Left ventricle myocardium inferior (tissue), 1 donor: ENCODE results near the gene SHISA9. TPM values are rescaled to one million over a fixed set of nuclear protein-coding genes. Genes with fewer than 3 reads are reported as not detected.

ENCODE experiments used
- DNase-seq: peaks from one replicate; pipeline ENCODE4 v3.0.0-alpha.2; 2020
- H3K27ac ChIP-seq: fragments of 200-600 bp; replicated peaks from 2 replicates; pipeline ENCODE4 v1.8.0; 2021
- H3K27me3 ChIP-seq: fragments of 200-600 bp; 2 replicates; pipeline ENCODE4 v1.8.0; 2021; ENCODE audit warnings: low read depth
- H3K36me3 ChIP-seq: fragments of 200-600 bp; 2 replicates; pipeline ENCODE4 v1.8.0; 2021
- H3K4me1 ChIP-seq: fragments of 200-600 bp; 2 replicates; pipeline ENCODE4 v1.8.0; 2021
- H3K4me3 ChIP-seq: fragments of 200-600 bp; 2 replicates; pipeline ENCODE4 v1.8.0; 2021; ENCODE audit warnings: mild to moderate bottlenecking, moderate library complexity
- H3K9me3 ChIP-seq: fragments of 200-600 bp; replicated peaks from 2 replicates; pipeline ENCODE4 v1.8.0; 2021
- CTCF ChIP-seq: fragments of 200-600 bp; IDR thresholded peaks from 2 replicates; pipeline ENCODE4 v1.8.0; 2021; ENCODE audit warnings: antibody characterized with exemption, mild to moderate bottlenecking, borderline replicate concordance
- intact Hi-C: fragments of 100-400 bp; cut with micrococcal nuclease; formaldehyde crosslinking; loops from one replicate; pipeline ENCODE4 v1.11.0; 2022
- total RNA-seq: library from RNA; stranded (reverse); fragmentation: NEBNext Ultra II Directional; extraction: Animal tissue kit (Norgen Biotek cat#: 25700); gene quantifications from one replicate; pipeline ENCODE4 v1.2.1, GENCODE V29; 2021
- donor health status: DM: no; HTN: yes; CAD: no; lungs with severe emphysema.

Gene SHISA9
- total RNA-seq, 1 donor from 2014 or later: 0.30 TPM

- Histone ChIP-seq H3K27me3 (peaks cover 25% of the 10 kb centered on the region), H3K36me3 (no peaks in the 10 kb centered on the region), H3K4me3 (no peak overlapping the region), H3K4me1 (no peaks in the 10 kb centered on the region), H3K27ac (no peak overlapping the region), H3K9me3 (no peaks in the 10 kb centered on the region)
- no peak for DNase-seq
- no peak for TF ChIP-seq CTCF
- intact Hi-C loops: no loop called here
These were observed 70.8 kb downstream of the SHISA9 start for GRCh38 chr16:12972246-12972645.

- no peak for DNase-seq
- no peak overlapping the region for H3K4me3 ChIP-seq
- peaks cover 25% of the 10 kb centered on the region for H3K27me3 ChIP-seq
- no peak for TF ChIP-seq CTCF
- no peak overlapping the region for H3K27ac ChIP-seq
- H3K4me1 ChIP-seq: no peaks in the 10 kb centered on the region
- no peaks in the 10 kb centered on the region for H3K36me3 ChIP-seq
- intact Hi-C loops: no loop called here
- peaks cover 12% of the 10 kb centered on the region for H3K9me3 ChIP-seq
These were observed 74.4 kb downstream of the SHISA9 start for GRCh38 chr16:12975766-12976165.

- no peak for DNase-seq
- TF ChIP-seq CTCF: no peak
- Histone ChIP-seq H3K9me3 (peaks cover 19% of the 10 kb centered on the region), H3K27me3 (peaks cover 25% of the 10 kb centered on the region), H3K36me3 (no peaks in the 10 kb centered on the region), H3K4me1 (no peaks in the 10 kb centered on the region), H3K4me3 (no peak overlapping the region), H3K27ac (no peak overlapping the region)
- intact Hi-C loops: no loop called here
These were observed 75.1 kb downstream of the SHISA9 start for GRCh38 chr16:12976496-12976895.

GRCh38 chr16:12976936-12977335 is 75.5 kb downstream of the SHISA9 start:
- Histone ChIP-seq H3K36me3 (no peaks in the 10 kb centered on the region), H3K9me3 (peaks cover 24% of the 10 kb centered on the region), H3K4me1 (no peaks in the 10 kb centered on the region), H3K27me3 (peaks cover 25% of the 10 kb centered on the region), H3K27ac (no peak overlapping the region), H3K4me3 (no peak overlapping the region)
- DNase-seq: no peak
- no peak for TF ChIP-seq CTCF
- intact Hi-C loops: no loop called here

GRCh38 chr16:12985516-12985915 is 84.1 kb downstream of the SHISA9 start:
- peaks cover 16% of the 10 kb centered on the region for H3K9me3 ChIP-seq
- H3K4me3 ChIP-seq: no peak overlapping the region
- no peak for TF ChIP-seq CTCF
- no peaks in the 10 kb centered on the region for H3K36me3 ChIP-seq
- no peak for DNase-seq
- H3K4me1 ChIP-seq: no peaks in the 10 kb centered on the region
- no peak overlapping the region for H3K27ac ChIP-seq
- intact Hi-C loops: no loop called here
- H3K27me3 ChIP-seq: peaks cover 16% of the 10 kb centered on the region

- DNase-seq: no peak
- Histone ChIP-seq H3K9me3 (peaks cover 5% of the 10 kb centered on the region), H3K36me3 (no peaks in the 10 kb centered on the region), H3K27ac (no peak overlapping the region), H3K27me3 (peaks cover 16% of the 10 kb centered on the region), H3K4me1 (no peaks in the 10 kb centered on the region), H3K4me3 (no peak overlapping the region)
- no peak for TF ChIP-seq CTCF
- intact Hi-C loops: no loop called here
These were observed 86.7 kb downstream of the SHISA9 start for GRCh38 chr16:12988071-12988470.
